Natural killer cell (primary cell): ENCODE data around the gene NAA16. TPM values are rescaled to one million over a fixed set of nuclear protein-coding genes. Genes with fewer than 3 reads are reported as not detected.

Experiments
- ATAC-seq, 3 donors: fragments of 150-1000 bp in 2 of 3; fragments of 200-7000 bp in 1 of 3; cut with Tn5 transposase; 1 replicate in 1 of 3; 2 replicates in 2 of 3; pipeline ENCODE4 v1.10.0; 2021; ENCODE audit warnings: mild to moderate bottlenecking in 2 of 3, moderate library complexity in 2 of 3
- DNase-seq, 2 donors: peaks; one replicate each; pipeline versions ENCODE4 v3.0.0 to v3.0.0-alpha.2; 2013 to 2021; ENCODE audit warnings: mixed read lengths in 1 of 2
- H3K27ac ChIP-seq: one replicate; pipeline ENCODE4 v1.5.1; 2013; ENCODE audit warnings: mild to moderate bottlenecking, low read length
- H3K27me3 ChIP-seq: one replicate; pipeline ENCODE4 v1.6.1; 2013; ENCODE audit warnings: low read length; ENCODE audit not compliant: control insufficient read depth, insufficient read depth
- H3K36me3 ChIP-seq: one replicate; pipeline ENCODE4 v1.6.1; 2013; ENCODE audit warnings: low read length; ENCODE audit not compliant: control insufficient read depth, insufficient read depth
- H3K4me1 ChIP-seq: one replicate; pipeline ENCODE4 v1.6.1; 2013; ENCODE audit warnings: low read length; ENCODE audit not compliant: control insufficient read depth, insufficient read depth
- H3K4me3 ChIP-seq: one replicate; pipeline ENCODE4 v1.5.1; 2013; ENCODE audit warnings: low read length
- H3K9me3 ChIP-seq: one replicate; pipeline ENCODE4 v1.6.1; 2013; ENCODE audit warnings: low read length; ENCODE audit not compliant: control insufficient read depth, insufficient read depth
- H3K27ac Mint-ChIP-seq, 2 donors: one replicate each; pipeline ENCODE4 v1.8.0; 2022; ENCODE audit warnings: mild to moderate bottlenecking in 2 of 2, mixed read lengths in 2 of 2, moderate library complexity in 1 of 2
- H3K27me3 Mint-ChIP-seq, 2 donors: one replicate each; pipeline ENCODE4 v1.8.0; 2022; ENCODE audit warnings: low read depth in 2 of 2, mixed read lengths in 2 of 2
- H3K36me3 Mint-ChIP-seq: one replicate; pipeline ENCODE4 v1.8.0; 2022; ENCODE audit warnings: mixed read lengths
- H3K4me1 Mint-ChIP-seq, 2 donors: one replicate each; pipeline ENCODE4 v1.8.0; 2022; ENCODE audit warnings: mixed read lengths in 2 of 2
- H3K4me3 Mint-ChIP-seq: one replicate; pipeline ENCODE4 v1.8.0; 2022; ENCODE audit warnings: mild to moderate bottlenecking, moderate library complexity, mixed read lengths
- H3K9me3 Mint-ChIP-seq, 2 donors: one replicate each; pipeline ENCODE4 v1.8.0; 2022; ENCODE audit warnings: mixed read lengths in 2 of 2
- WGBS: methylation state at CpG from one replicate; pipeline ENCODE4 v1.1.7; 2013; ENCODE audit warnings: missing lambda C conversion rate; ENCODE audit not compliant: insufficient coverage; 5-methylcytosine and 5-hydroxymethylcytosine counted together
- intact Hi-C: fragments of 100-400 bp; cut with micrococcal nuclease; formaldehyde crosslinking; loops from one replicate; pipeline ENCODE4 v1.14.2; 2022
- total RNA-seq, 4 donors: library from RNA; stranded (reverse); fragments of 120-200 nt in 1 of 4; gene quantifications; one replicate each; pipeline versions ENCODE4 v1.2.3 to v1.2.4, GENCODE V29; 2013 to 2022
- TF ChIP-seq, protein P1 (sequence below): fragments of 200-600 bp; IDR thresholded peaks from one replicate; pipeline ENCODE4 v1.8.0; 2022; ENCODE audit warnings: antibody characterized with exemption

The NAA16 gene
- total RNA-seq, 3 donors from 2014 or later (not counting 1 experiment from before 2014, with no cell fraction given) = 49.4 to 55.3 (median 53.1) TPM

DNA sequence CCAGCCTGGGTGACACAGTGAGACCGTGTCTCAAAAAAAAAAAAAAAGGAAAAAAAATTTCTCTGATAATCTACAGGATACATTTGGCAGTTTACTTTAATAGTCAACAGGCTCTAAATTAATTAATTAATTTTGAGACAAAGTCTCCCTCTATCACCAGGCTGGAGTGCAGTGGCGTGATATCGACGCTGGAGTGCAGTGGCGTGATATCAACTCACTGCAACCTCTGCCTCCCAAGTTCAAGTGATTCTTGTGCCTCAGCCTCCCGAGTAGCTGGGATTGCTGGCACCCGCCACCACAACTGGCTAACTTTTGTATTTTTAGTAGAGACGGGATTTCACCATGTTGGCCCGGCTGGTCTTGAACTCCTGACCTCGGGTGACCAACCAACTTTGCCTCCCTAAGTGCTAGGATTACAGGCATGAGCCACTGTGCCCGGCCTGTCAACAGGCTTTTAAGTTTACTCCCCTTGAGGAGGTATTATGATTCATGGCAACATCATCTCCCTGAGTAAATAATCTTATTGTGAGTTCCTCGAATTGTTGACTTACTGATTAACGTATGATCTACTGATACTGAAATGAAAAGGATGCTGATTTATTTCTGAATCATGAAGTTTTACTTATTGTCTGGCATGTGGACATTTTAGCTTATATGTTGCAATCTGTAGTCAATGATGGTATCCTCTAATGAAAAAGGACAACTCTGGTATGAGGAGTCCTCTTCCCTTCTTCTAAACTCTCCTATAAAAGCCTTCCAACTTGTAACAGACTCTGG is 26.4 kb upstream of the NAA16 start:
- H3K4me3 ChIP-seq = no peak overlapping the region
- ATAC-seq (no peak), DNase-seq (no peak)
- H3K27me3 Mint-ChIP-seq = peaks cover 11 to 14% of the 10 kb centered on the region in 2 donors
- H3K4me1 ChIP-seq = no peaks in the 10 kb centered on the region
- no peaks in the 10 kb centered on the region for H3K4me1 Mint-ChIP-seq
- no peak overlapping the region for H3K27ac ChIP-seq
- H3K9me3 Mint-ChIP-seq = no peaks in the 10 kb centered on the region
- WGBS = 96% methylated on average over 13 of the region's 13 CpGs
- intact Hi-C loops = no loop called here
- H3K27ac Mint-ChIP-seq = no peak overlapping the region
- H3K27me3 ChIP-seq = no peaks in the 10 kb centered on the region
- H3K9me3 ChIP-seq = no peaks in the 10 kb centered on the region
- no peak overlapping the region for H3K4me3 Mint-ChIP-seq
- TF ChIP-seq, protein P1, sequence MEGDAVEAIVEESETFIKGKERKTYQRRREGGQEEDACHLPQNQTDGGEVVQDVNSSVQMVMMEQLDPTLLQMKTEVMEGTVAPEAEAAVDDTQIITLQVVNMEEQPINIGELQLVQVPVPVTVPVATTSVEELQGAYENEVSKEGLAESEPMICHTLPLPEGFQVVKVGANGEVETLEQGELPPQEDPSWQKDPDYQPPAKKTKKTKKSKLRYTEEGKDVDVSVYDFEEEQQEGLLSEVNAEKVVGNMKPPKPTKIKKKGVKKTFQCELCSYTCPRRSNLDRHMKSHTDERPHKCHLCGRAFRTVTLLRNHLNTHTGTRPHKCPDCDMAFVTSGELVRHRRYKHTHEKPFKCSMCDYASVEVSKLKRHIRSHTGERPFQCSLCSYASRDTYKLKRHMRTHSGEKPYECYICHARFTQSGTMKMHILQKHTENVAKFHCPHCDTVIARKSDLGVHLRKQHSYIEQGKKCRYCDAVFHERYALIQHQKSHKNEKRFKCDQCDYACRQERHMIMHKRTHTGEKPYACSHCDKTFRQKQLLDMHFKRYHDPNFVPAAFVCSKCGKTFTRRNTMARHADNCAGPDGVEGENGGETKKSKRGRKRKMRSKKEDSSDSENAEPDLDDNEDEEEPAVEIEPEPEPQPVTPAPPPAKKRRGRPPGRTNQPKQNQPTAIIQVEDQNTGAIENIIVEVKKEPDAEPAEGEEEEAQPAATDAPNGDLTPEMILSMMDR = no peak
- no peaks in the 10 kb centered on the region for H3K36me3 Mint-ChIP-seq
- H3K36me3 ChIP-seq = no peaks in the 10 kb centered on the region

DNA sequence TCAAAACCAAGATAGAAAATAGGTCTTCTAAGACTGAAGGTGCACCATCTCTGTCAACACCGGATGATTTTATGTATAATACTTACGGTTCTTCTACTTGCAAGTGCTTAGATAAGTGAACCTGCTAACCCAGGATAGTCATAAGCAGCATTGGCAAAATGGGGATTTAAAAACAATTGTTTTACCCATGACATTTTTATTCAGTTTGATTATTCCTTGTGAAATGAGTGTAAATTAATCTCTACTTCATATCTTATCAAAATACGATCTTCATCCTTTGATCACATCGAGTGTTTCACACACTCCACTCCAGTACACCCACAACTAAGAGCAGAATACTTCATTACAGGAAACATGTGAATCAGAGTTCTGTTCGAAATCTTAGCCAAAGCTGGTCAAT is 24.7 kb upstream of the NAA16 start:
- intact Hi-C loops = no loop called here
- H3K4me3 Mint-ChIP-seq = no peak overlapping the region
- H3K36me3 ChIP-seq = no peaks in the 10 kb centered on the region
- ATAC-seq (no peak), DNase-seq (peak in 1 of 2 donors; percentile 51)
- TF ChIP-seq, protein P1 = no peak
- peaks cover 3 to 8% of the 10 kb centered on the region in 2 donors for H3K27me3 Mint-ChIP-seq
- H3K9me3 ChIP-seq = no peaks in the 10 kb centered on the region
- no peaks in the 10 kb centered on the region for H3K27me3 ChIP-seq
- WGBS = 59% methylated on average over 5 of the region's 5 CpGs
- H3K4me3 ChIP-seq = no peak overlapping the region
- no peaks in the 10 kb centered on the region for H3K4me1 ChIP-seq
- H3K27ac Mint-ChIP-seq = no peak overlapping the region
- no peak overlapping the region for H3K27ac ChIP-seq
- H3K36me3 Mint-ChIP-seq = no peaks in the 10 kb centered on the region
- no peaks in the 10 kb centered on the region for H3K9me3 Mint-ChIP-seq
- H3K4me1 Mint-ChIP-seq = no peaks in the 10 kb centered on the region

DNA sequence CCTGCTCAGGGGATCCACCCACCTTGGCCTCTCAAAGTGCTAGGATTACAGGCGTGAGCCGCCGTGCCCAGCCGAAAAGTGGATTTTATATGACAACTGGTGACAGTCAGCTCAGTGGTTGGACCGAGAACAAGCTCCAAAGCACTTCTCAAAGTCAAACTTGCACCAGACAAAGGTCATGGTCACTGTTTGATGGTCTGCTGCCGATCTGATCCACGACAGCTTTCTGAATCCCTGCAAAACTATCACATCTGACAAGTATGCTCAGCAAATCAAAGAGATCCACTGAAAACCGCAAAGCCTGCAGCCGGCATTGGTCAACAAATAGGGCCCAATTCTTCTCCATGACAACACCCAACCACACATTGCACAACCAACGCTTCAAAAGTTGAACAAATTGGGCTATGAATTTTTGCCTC is 21.6 kb upstream of the NAA16 start:
- Histone ChIP-seq H3K4me1 (no peaks in the 10 kb centered on the region), H3K4me3 (no peak overlapping the region), H3K36me3 (no peaks in the 10 kb centered on the region), H3K27ac (no peak overlapping the region), H3K9me3 (no peaks in the 10 kb centered on the region), H3K27me3 (no peaks in the 10 kb centered on the region)
- Mint-ChIP-seq H3K36me3 (no peaks in the 10 kb centered on the region), H3K27ac (no peak overlapping the region), H3K4me3 (no peak overlapping the region), H3K9me3 (no peaks in the 10 kb centered on the region), H3K4me1 (no peaks in the 10 kb centered on the region), H3K27me3 (peaks cover 9 to 12% of the 10 kb centered on the region in 2 donors)
- no peak for ATAC-seq
- DNase-seq = no peak
- 87% methylated on average over 10 of the region's 10 CpGs for WGBS
- intact Hi-C loops = no loop called here
- TF ChIP-seq, protein P1 = no peak

DNA sequence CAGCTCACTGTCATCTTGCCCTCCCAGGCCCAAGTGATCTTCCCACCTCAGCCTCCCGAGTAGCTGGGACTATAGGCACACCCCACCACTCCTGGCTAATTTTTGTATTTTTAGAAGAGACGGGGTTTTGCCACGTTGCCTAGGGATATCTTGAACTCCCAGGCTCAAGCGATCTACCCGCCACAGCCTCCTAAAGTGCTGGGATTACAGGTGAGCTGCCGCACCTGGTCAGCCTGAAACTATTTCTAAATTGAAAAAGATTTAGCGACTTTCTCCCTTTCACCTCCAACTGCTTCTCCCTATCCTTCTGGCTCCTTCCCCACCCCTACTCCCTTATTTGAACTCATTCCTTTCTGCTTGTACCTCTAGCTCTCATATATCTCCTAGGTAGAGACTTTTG is 19.8 kb upstream of the NAA16 start:
- no peaks in the 10 kb centered on the region for H3K27me3 ChIP-seq
- H3K9me3 Mint-ChIP-seq = no peaks in the 10 kb centered on the region
- H3K9me3 ChIP-seq = no peaks in the 10 kb centered on the region
- ATAC-seq = no peak
- H3K27ac Mint-ChIP-seq = no peak overlapping the region
- TF ChIP-seq, protein P1 = no peak
- H3K4me3 Mint-ChIP-seq = no peak overlapping the region
- WGBS = 96% methylated on average over 7 of the region's 7 CpGs
- H3K36me3 ChIP-seq = no peaks in the 10 kb centered on the region
- no peaks in the 10 kb centered on the region for H3K4me1 ChIP-seq
- H3K36me3 Mint-ChIP-seq = no peaks in the 10 kb centered on the region
- no peak overlapping the region for H3K27ac ChIP-seq
- no peak for DNase-seq
- H3K27me3 Mint-ChIP-seq = peaks cover 9 to 12% of the 10 kb centered on the region in 2 donors
- no peaks in the 10 kb centered on the region for H3K4me1 Mint-ChIP-seq
- no peak overlapping the region for H3K4me3 ChIP-seq
- intact Hi-C loops = no loop called here
